HFF-Myc (cell line): ENCODE measurements around the gene PRDM13.

Experiments
- DNase-seq: peaks from one replicate; pipeline ENCODE4 v3.0.0-alpha.2; 2011; ENCODE audit warnings: low read depth; ENCODE audit errors: extremely low read depth
- H3K4me3 ChIP-seq: replicated peaks from 2 replicates; pipeline ENCODE4 v1.5.1; 2011; ENCODE audit warnings: low read depth, mild to moderate bottlenecking, control low read depth, low read length
- TF ChIP-seq, protein P1 (sequence below): IDR thresholded peaks from 2 replicates; pipeline ENCODE4 v1.5.1; 2012; ENCODE audit warnings: mild to moderate bottlenecking, low read depth, low read length, control low read depth; ENCODE audit errors: missing control alignments

Gene PRDM13

DNA sequence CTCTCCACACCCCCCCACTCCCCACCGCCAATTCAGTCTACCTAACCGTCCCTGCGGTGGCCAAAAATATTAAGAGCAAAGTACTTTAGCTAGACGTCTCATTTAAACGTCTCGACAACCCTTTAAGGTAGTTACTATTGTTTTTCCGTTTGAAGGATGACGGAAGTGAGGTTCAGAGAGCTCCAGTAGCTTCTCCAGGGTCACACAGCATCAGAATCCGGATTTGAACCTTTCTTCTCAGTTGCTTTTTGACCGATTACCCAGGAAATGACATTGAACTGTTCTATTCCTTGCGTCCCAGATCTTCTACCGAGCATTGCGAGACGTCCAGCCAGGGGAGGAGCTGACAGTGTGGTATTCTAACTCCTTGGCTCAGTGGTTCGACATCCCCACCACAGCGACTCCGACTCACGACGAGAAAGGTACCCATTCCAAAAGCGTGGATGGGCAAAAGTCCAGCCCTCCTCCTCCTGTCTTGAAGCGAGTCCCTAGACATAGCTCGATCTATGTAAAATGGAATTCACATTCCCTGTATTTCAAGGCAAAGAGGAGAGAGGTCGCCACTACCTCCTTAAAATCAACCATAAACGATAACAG lies 2.4 kb downstream of the PRDM13 start:
- no peak for DNase-seq
- TF ChIP-seq, protein P1, sequence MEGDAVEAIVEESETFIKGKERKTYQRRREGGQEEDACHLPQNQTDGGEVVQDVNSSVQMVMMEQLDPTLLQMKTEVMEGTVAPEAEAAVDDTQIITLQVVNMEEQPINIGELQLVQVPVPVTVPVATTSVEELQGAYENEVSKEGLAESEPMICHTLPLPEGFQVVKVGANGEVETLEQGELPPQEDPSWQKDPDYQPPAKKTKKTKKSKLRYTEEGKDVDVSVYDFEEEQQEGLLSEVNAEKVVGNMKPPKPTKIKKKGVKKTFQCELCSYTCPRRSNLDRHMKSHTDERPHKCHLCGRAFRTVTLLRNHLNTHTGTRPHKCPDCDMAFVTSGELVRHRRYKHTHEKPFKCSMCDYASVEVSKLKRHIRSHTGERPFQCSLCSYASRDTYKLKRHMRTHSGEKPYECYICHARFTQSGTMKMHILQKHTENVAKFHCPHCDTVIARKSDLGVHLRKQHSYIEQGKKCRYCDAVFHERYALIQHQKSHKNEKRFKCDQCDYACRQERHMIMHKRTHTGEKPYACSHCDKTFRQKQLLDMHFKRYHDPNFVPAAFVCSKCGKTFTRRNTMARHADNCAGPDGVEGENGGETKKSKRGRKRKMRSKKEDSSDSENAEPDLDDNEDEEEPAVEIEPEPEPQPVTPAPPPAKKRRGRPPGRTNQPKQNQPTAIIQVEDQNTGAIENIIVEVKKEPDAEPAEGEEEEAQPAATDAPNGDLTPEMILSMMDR = no peak
- H3K4me3 ChIP-seq = no peak overlapping the region

DNA sequence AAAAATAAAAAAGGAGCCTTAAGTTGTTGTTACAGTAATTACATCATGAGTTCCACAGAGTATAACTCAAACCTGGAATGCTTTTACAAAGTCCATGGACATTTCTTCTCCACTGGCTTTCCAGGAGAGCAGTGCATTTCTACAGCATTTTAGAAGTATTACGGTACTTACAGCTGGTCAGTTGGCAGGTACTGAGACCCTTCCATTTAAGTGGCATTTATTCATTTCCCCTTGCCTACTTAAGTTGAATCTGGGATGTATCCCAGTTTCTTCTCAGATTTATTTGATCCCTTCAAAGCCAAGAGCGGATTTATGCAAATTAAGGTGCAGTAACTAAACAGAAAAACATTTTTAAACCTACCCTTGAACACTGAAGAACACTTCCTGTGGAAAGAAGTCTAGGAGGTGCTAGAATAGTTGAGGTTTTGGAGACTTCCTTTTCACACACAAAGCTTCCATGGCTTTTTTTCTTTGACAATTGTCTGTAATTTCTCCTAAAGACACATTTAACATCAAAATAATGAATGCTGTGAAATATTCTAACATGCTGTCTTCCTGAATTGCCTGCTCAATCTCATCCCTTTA lies 3.4 kb downstream of the PRDM13 start:
- no peak for DNase-seq
- TF ChIP-seq, protein P1 = no peak
- H3K4me3 ChIP-seq = no peak overlapping the region

DNA sequence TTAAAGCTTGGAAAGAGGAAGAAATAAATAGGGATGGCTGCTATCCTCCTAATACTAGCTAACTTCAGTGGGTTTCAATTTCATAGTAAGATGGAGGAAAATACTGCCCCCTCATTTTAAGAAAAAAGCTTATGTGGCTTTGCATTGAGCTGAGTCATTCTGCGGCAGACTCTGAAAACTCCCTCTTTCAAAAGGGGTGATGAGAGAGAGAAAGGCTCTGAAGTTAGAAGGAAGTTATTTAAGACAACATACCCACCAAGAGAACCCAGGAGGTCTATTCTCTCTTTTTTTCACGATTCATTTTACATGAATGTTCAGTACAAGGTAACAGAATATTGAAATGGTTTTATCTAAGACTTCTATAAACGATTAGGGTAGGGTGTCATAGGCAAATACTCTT lies 4.5 kb downstream of the PRDM13 start:
- no peak for DNase-seq
- TF ChIP-seq, protein P1 = no peak
- no peak overlapping the region for H3K4me3 ChIP-seq

DNA sequence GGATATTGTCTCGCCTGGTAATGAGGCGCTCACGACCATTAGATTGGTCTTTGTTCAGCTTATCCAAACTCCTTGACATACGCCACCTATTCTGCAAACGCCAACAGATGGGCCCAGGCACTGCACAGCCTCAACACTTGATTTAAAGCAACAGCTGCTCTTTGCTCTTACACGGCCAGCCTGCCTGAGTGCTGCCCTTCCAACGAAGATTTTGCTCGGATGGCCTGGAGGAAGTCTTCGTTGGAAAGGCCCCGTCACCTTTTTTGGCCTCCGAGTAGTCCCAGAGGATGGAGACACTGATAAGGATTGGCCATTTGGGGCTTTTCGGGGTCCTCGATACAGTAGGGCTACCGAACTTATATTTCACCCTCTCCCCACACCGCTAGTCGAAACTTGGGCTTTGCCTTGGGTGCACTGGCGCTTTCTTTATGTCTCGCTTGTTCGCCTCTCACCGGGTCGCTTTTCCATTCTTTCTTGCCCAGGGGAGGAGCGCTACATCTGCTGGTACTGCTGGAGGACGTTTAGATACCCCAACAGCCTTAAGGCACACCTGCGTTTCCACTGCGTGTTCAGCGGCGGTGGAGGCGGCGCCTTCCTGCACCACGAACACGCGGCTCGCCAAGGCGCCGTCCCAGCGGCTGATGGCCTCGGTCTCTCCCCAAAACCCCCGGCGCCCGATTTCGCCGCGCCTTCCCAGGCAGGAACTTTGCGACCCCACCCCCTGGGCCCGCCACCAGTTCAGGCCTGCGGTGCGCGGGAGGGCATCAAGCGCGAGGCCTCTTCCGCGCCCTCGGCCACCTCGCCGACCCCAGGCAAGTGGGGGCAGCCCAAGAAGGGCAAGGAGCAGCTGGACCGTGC lies 6.1 kb downstream of the PRDM13 start:
- H3K4me3 ChIP-seq = peak overlapping the region; percentile 24; the same call in 1 of the 2 replicates

DNA sequence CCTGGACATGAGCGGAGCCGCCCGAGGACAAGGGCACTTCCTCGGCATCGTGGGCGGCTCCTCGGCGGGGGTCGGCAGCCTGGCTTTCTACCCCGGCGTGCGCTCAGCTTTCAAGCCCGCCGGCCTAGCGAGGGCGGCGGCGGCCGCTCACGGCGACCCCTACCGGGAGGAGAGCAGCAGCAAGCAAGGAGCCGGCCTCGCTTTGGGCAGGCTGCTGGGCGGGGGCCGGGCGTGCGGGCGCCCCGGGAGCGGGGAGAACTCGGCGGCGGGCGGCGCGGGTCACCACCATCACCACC lies 6.7 kb downstream of the PRDM13 start:
- peak overlapping the region; percentile 24; the same call in 1 of the 2 replicates for H3K4me3 ChIP-seq
- TF ChIP-seq, protein P1 = peak; percentile 39
- DNase-seq = no peak

More for the DNA sequence above, 6.1 kb downstream of the PRDM13 start:
- no peak for DNase-seq
- TF ChIP-seq, protein P1 = no peak

DNA sequence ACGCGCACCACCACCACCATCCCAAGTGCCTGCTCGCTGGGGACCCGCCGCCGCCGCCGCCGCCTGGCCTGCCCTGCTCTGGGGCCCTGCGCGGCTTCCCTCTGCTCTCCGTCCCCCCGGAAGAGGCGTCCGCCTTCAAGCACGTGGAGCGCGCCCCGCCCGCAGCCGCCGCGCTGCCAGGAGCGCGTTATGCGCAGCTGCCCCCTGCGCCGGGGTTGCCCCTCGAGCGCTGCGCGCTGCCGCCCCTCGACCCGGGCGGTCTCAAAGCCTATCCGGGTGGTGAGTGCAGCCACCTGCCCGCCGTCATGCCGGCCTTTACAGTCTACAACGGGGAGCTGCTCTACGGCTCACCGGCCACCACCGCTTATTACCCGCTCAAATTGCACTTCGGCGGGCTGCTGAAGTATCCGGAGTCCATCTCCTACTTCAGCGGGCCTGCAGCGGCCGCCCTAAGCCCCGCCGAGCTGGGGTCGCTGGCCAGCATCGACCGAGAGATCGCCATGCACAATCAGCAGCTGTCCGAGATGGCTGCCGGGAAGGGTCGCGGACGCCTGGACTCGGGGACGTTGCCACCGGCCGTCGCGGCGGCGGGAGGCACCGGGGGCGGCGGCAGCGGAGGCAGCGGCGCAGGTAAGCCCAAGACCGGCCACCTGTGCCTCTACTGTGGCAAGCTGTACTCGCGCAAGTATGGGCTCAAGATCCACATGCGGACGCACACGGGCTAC lies 7.2 kb downstream of the PRDM13 start:
- H3K4me3 ChIP-seq = peak overlapping the region; percentile 24
- TF ChIP-seq, protein P1 = no peak
- no peak for DNase-seq
